Astrocyte (in vitro differentiated cells and primary cell): ENCODE measurements around the gene AK6. TPM values are rescaled to one million over a fixed set of nuclear protein-coding genes. Genes with fewer than 3 reads are reported as not detected.

Source experiments
- DNase-seq: peaks from one replicate; pipeline ENCODE4 v3.0.0-alpha.2; 2010; ENCODE audit warnings: low read depth
- FAIRE-seq: peaks from 2 replicates; lab custom pipeline; 2011; peaks lifted over from hg19 to GRCh38; lab: Jason Lieb, UNC
- H2AFZ ChIP-seq: 2 replicates; pipeline ENCODE4 v1.6.0; 2012; ENCODE audit warnings: low read depth, low read length, inconsistent platforms
- H3K27ac ChIP-seq: 2 replicates; pipeline ENCODE4 v1.5.1; 2011; ENCODE audit warnings: low read depth, low read length, inconsistent platforms
- H3K27me3 ChIP-seq: 2 replicates; pipeline ENCODE4 v1.6.0; 2011; ENCODE audit warnings: low read length, inconsistent platforms; ENCODE audit not compliant: insufficient read depth
- H3K36me3 ChIP-seq: 2 replicates; pipeline ENCODE4 v1.5.1; 2011; ENCODE audit warnings: low read length, inconsistent platforms; ENCODE audit not compliant: insufficient read depth
- H3K4me1 ChIP-seq: 2 replicates; pipeline ENCODE4 v1.5.1; 2011; ENCODE audit warnings: low read length, inconsistent platforms; ENCODE audit not compliant: insufficient read depth
- H3K4me2 ChIP-seq: 2 replicates; pipeline ENCODE4 v1.6.0; 2012; ENCODE audit warnings: low read length, inconsistent platforms
- H3K4me3 ChIP-seq: 2 replicates; pipeline ENCODE4 v1.5.1; 2011; ENCODE audit warnings: low read depth, mild to moderate bottlenecking, low read length, inconsistent platforms; ENCODE audit not compliant: insufficient read depth
- H3K79me2 ChIP-seq: 2 replicates; pipeline ENCODE4 v1.6.0; 2012; ENCODE audit warnings: mild to moderate bottlenecking, low read length, inconsistent platforms; ENCODE audit not compliant: insufficient read depth
- H3K9ac ChIP-seq: 2 replicates; pipeline ENCODE4 v1.6.0; 2012; ENCODE audit warnings: mild to moderate bottlenecking, low read length, inconsistent platforms
- H3K9me3 ChIP-seq: 2 replicates; pipeline ENCODE4 v1.5.1; 2012; ENCODE audit warnings: low read depth, mild to moderate bottlenecking, low read length, inconsistent platforms; ENCODE audit not compliant: insufficient read depth
- H4K20me1 ChIP-seq: 2 replicates; pipeline ENCODE4 v1.6.0; 2012; ENCODE audit warnings: low read length, inconsistent platforms; ENCODE audit not compliant: insufficient read depth
- H3K27ac Mint-ChIP-seq: one replicate; pipeline ENCODE4 v1.8.0; 2021; ENCODE audit warnings: mild to moderate bottlenecking, mixed read lengths; ENCODE audit not compliant: unreplicated experiment
- H3K27me3 Mint-ChIP-seq: one replicate; pipeline ENCODE4 v1.8.0; 2021; ENCODE audit warnings: low read depth, mixed read lengths; ENCODE audit not compliant: unreplicated experiment
- H3K36me3 Mint-ChIP-seq: one replicate; pipeline ENCODE4 v1.8.0; 2021; ENCODE audit warnings: low read depth, mixed read lengths; ENCODE audit not compliant: unreplicated experiment
- H3K4me1 Mint-ChIP-seq: one replicate; pipeline ENCODE4 v1.8.0; 2021; ENCODE audit warnings: low read depth, mixed read lengths; ENCODE audit not compliant: unreplicated experiment
- H3K4me3 Mint-ChIP-seq: one replicate; pipeline ENCODE4 v1.8.0; 2021; ENCODE audit warnings: mild to moderate bottlenecking, moderate library complexity, mixed read lengths; ENCODE audit not compliant: unreplicated experiment
- H3K9me3 Mint-ChIP-seq: one replicate; pipeline ENCODE4 v1.8.0; 2021; ENCODE audit warnings: mild to moderate bottlenecking, mixed read lengths; ENCODE audit not compliant: unreplicated experiment
- CTCF ChIP-seq: IDR thresholded peaks from 2 replicates; pipeline ENCODE4 v1.5.1; 2011; ENCODE audit warnings: low read depth, mild to moderate bottlenecking, inconsistent platforms, low read length, moderate library complexity; ENCODE audit not compliant: insufficient read depth
- EZH2 ChIP-seq: IDR thresholded peaks from 2 replicates; pipeline ENCODE4 v1.6.1; 2012; ENCODE audit warnings: mild to moderate bottlenecking, low read length, inconsistent platforms; ENCODE audit not compliant: insufficient read depth
- total RNA-seq: library from RNA; stranded (reverse); gene quantifications from 2 replicates; pipeline ENCODE4 v1.2.1, GENCODE V29; 2021

AK6 gene
- total RNA-seq, 1 donor from 2014 or later: 52.3 TPM

GRCh38 chr5:69308046-69308553, 61.2 kb downstream of the AK6 start:
- H3K9ac ChIP-seq: no peak overlapping the region
- H3K27me3 ChIP-seq: no peaks in the 10 kb centered on the region
- no peaks in the 10 kb centered on the region for H3K36me3 ChIP-seq
- peaks cover 12% of the 10 kb centered on the region for H3K9me3 Mint-ChIP-seq
- no peaks in the 10 kb centered on the region for H3K4me1 ChIP-seq
- H3K27me3 Mint-ChIP-seq: peaks cover 3% of the 10 kb centered on the region
- H3K4me3 ChIP-seq: no peak overlapping the region
- H3K9me3 ChIP-seq: no peaks in the 10 kb centered on the region
- H3K27ac ChIP-seq: no peak overlapping the region
- H3K79me2 ChIP-seq: no peaks in the 10 kb centered on the region
- no peaks in the 10 kb centered on the region for H3K4me1 Mint-ChIP-seq
- H2AFZ ChIP-seq: no peak overlapping the region
- peaks cover 17% of the 10 kb centered on the region for H3K36me3 Mint-ChIP-seq
- peak; percentile 10 for DNase-seq
- H4K20me1 ChIP-seq: no peaks in the 10 kb centered on the region
- H3K4me3 Mint-ChIP-seq: no peak overlapping the region
- no peak overlapping the region for H3K27ac Mint-ChIP-seq
- TF ChIP-seq EZH2 (no peak), CTCF (no peak)
- no peak for FAIRE-seq
- H3K4me2 ChIP-seq: no peak overlapping the region

GRCh38 chr5:69305512-69305911, 63.8 kb downstream of the AK6 start:
- H3K4me1 ChIP-seq: no peaks in the 10 kb centered on the region
- no peak overlapping the region for H3K4me2 ChIP-seq
- no peaks in the 10 kb centered on the region for H4K20me1 ChIP-seq
- peaks cover 11% of the 10 kb centered on the region for H3K36me3 Mint-ChIP-seq
- no peaks in the 10 kb centered on the region for H3K27me3 ChIP-seq
- no peak for DNase-seq
- H3K27ac Mint-ChIP-seq: no peak overlapping the region
- H3K9me3 Mint-ChIP-seq: peaks cover 12% of the 10 kb centered on the region
- no peaks in the 10 kb centered on the region for H3K36me3 ChIP-seq
- no peak for FAIRE-seq
- no peak overlapping the region for H3K27ac ChIP-seq
- H3K9ac ChIP-seq: no peak overlapping the region
- no peaks in the 10 kb centered on the region for H3K4me1 Mint-ChIP-seq
- no peak overlapping the region for H2AFZ ChIP-seq
- no peak overlapping the region for H3K4me3 ChIP-seq
- H3K79me2 ChIP-seq: no peaks in the 10 kb centered on the region
- no peak for TF ChIP-seq EZH2
- no peak for TF ChIP-seq CTCF
- H3K4me3 Mint-ChIP-seq: no peak overlapping the region
- no peaks in the 10 kb centered on the region for H3K27me3 Mint-ChIP-seq
- H3K9me3 ChIP-seq: no peaks in the 10 kb centered on the region

Other genes starting within 250 kb of the AK6 start
- gene CCNB1, start 202.4 kb downstream of the AK6 start, total RNA-seq: 34.2 and 49.8 TPM in 2 replicates
- gene CENPH, start 179.9 kb downstream of the AK6 start, total RNA-seq: 4.9 and 5.0 TPM in 2 replicates
- 53.6 and 58.3 TPM in 2 replicates for gene CDK7, start 134.6 kb downstream of the AK6 start, total RNA-seq
- gene CCDC125, start 36.7 kb downstream of the AK6 start, total RNA-seq: 1.7 and 2.5 TPM in 2 replicates
- gene TAF9, start within 50 bp of the AK6 start, total RNA-seq: 90.5 and 92.7 TPM in 2 replicates
- gene RAD17, start 298 bp upstream of the AK6 start, total RNA-seq: 24.1 and 25.7 TPM in 2 replicates
- gene MARVELD2, start 45.6 kb upstream of the AK6 start, total RNA-seq: 10.1 and 10.6 TPM in 2 replicates
- gene OCLN, start 123.3 kb upstream of the AK6 start, total RNA-seq: 12.1 and 15.3 TPM in 2 replicates
- gene GTF2H2C, start 190.7 kb upstream of the AK6 start, total RNA-seq: 39.3 and 39.4 TPM in 2 replicates